Memory B cell (primary cell): ENCODE results near the gene DENND2A.
"Not testable (repeated sequence)": the region's sequence is repeated elsewhere in the genome, so short reads cannot be mapped to it uniquely, and the experiment has no call there.

Experiments
- ATAC-seq: fragments of 150-1000 bp; cut with Tn5 transposase; 2 replicates; pipeline ENCODE4 v1.10.0; 2021; ENCODE audit warnings: low read depth, mild to moderate bottlenecking, moderate library complexity
- DNase-seq, 2 donors: peaks; one replicate each; pipeline ENCODE4 v3.0.0; 2022; ENCODE audit warnings: low spot score in 2 of 2
- H3K27ac Mint-ChIP-seq: one replicate; pipeline ENCODE4 v1.8.0; 2022; ENCODE audit warnings: mild to moderate bottlenecking, moderate library complexity, mixed read lengths
- H3K27me3 Mint-ChIP-seq: one replicate; pipeline ENCODE4 v1.8.0; 2022; ENCODE audit warnings: mixed read lengths
- H3K36me3 Mint-ChIP-seq: one replicate; pipeline ENCODE4 v1.8.0; 2022; ENCODE audit warnings: mild to moderate bottlenecking, mixed read lengths
- H3K4me1 Mint-ChIP-seq: one replicate; pipeline ENCODE4 v1.8.0; 2022; ENCODE audit warnings: mixed read lengths
- H3K4me3 Mint-ChIP-seq: one replicate; pipeline ENCODE4 v1.8.0; 2022; ENCODE audit warnings: mild to moderate bottlenecking, moderate library complexity, mixed read lengths
- H3K9me3 Mint-ChIP-seq: one replicate; pipeline ENCODE4 v1.8.0; 2022; ENCODE audit warnings: mixed read lengths

Gene DENND2A

GRCh38 chr7:140557069-140557468, 83.5 kb downstream of the DENND2A start:
- no peak overlapping the region for H3K4me3 Mint-ChIP-seq
- DNase-seq: no peak
- H3K27me3 Mint-ChIP-seq: peaks cover 3% of the 10 kb centered on the region
- no peaks in the 10 kb centered on the region for H3K36me3 Mint-ChIP-seq
- no peak for ATAC-seq
- H3K9me3 Mint-ChIP-seq: no peaks in the 10 kb centered on the region
- no peaks in the 10 kb centered on the region for H3K4me1 Mint-ChIP-seq
- no peak overlapping the region for H3K27ac Mint-ChIP-seq

- not testable (repeated sequence) for H3K36me3 Mint-ChIP-seq, H3K27me3 Mint-ChIP-seq, ATAC-seq, H3K27ac Mint-ChIP-seq, H3K4me3 Mint-ChIP-seq, H3K9me3 Mint-ChIP-seq, H3K4me1 Mint-ChIP-seq, DNase-seq
Observed at GRCh38 chr7:140553236-140553635, 87.4 kb downstream of the DENND2A start.

- no peaks in the 10 kb centered on the region for H3K27me3 Mint-ChIP-seq
- H3K27ac Mint-ChIP-seq: no peak overlapping the region
- no peaks in the 10 kb centered on the region for H3K4me1 Mint-ChIP-seq
- no peak for DNase-seq
- H3K36me3 Mint-ChIP-seq: no peaks in the 10 kb centered on the region
- no peak overlapping the region for H3K4me3 Mint-ChIP-seq
- ATAC-seq: no peak
- no peaks in the 10 kb centered on the region for H3K9me3 Mint-ChIP-seq
Observed at GRCh38 chr7:140552240-140552679, 88.4 kb downstream of the DENND2A start.

GRCh38 chr7:140551355-140552239, 89.0 kb downstream of the DENND2A start:
- no peak overlapping the region for H3K4me3 Mint-ChIP-seq
- no peaks in the 10 kb centered on the region for H3K4me1 Mint-ChIP-seq
- peaks cover 1% of the 10 kb centered on the region for H3K27me3 Mint-ChIP-seq
- H3K36me3 Mint-ChIP-seq: no peaks in the 10 kb centered on the region
- no peaks in the 10 kb centered on the region for H3K9me3 Mint-ChIP-seq
- DNase-seq (no peak), ATAC-seq (no peak)
- no peak overlapping the region for H3K27ac Mint-ChIP-seq

GRCh38 chr7:140546947-140547346, 93.7 kb downstream of the DENND2A start:
- Mint-ChIP-seq H3K27ac (no peak overlapping the region), H3K27me3 (peaks cover 5% of the 10 kb centered on the region), H3K4me1 (peaks cover 3% of the 10 kb centered on the region), H3K9me3 (no peaks in the 10 kb centered on the region), H3K4me3 (no peak overlapping the region), H3K36me3 (no peaks in the 10 kb centered on the region)
- no peak for DNase-seq
- ATAC-seq: no peak

- ATAC-seq: no peak
- DNase-seq: no peak
- Mint-ChIP-seq H3K27ac (no peak overlapping the region), H3K36me3 (no peaks in the 10 kb centered on the region), H3K4me1 (peaks cover 4% of the 10 kb centered on the region), H3K27me3 (peaks cover 5% of the 10 kb centered on the region), H3K9me3 (no peaks in the 10 kb centered on the region), H3K4me3 (no peak overlapping the region)
Observed at GRCh38 chr7:140544388-140544826, 96.2 kb downstream of the DENND2A start.

- Mint-ChIP-seq H3K4me1 (peaks cover 12% of the 10 kb centered on the region), H3K27me3 (peaks cover 5% of the 10 kb centered on the region), H3K27ac (no peak overlapping the region), H3K36me3 (no peaks in the 10 kb centered on the region), H3K9me3 (no peaks in the 10 kb centered on the region), H3K4me3 (no peak overlapping the region)
- no peak for DNase-seq
- ATAC-seq: no peak
Observed at GRCh38 chr7:140542228-140542603, 98.4 kb downstream of the DENND2A start.

GRCh38 chr7:140541513-140542227, 98.9 kb downstream of the DENND2A start:
- DNase-seq (no peak), ATAC-seq (no peak)
- H3K9me3 Mint-ChIP-seq: no peaks in the 10 kb centered on the region
- H3K4me1 Mint-ChIP-seq: peaks cover 12% of the 10 kb centered on the region
- H3K4me3 Mint-ChIP-seq: no peak overlapping the region
- H3K36me3 Mint-ChIP-seq: no peaks in the 10 kb centered on the region
- H3K27me3 Mint-ChIP-seq: peaks cover 3% of the 10 kb centered on the region
- H3K27ac Mint-ChIP-seq: no peak overlapping the region

GRCh38 chr7:140541176-140541512, 99.5 kb downstream of the DENND2A start:
- H3K27ac Mint-ChIP-seq: peak overlapping the region; percentile 33
- no peak overlapping the region for H3K4me3 Mint-ChIP-seq
- H3K4me1 Mint-ChIP-seq: peaks cover 12% of the 10 kb centered on the region
- peaks cover 3% of the 10 kb centered on the region for H3K27me3 Mint-ChIP-seq
- no peaks in the 10 kb centered on the region for H3K36me3 Mint-ChIP-seq
- ATAC-seq: no peak
- no peak for DNase-seq
- no peaks in the 10 kb centered on the region for H3K9me3 Mint-ChIP-seq

- DNase-seq (no peak), ATAC-seq (no peak)
- peaks cover 12% of the 10 kb centered on the region for H3K4me1 Mint-ChIP-seq
- no peak overlapping the region for H3K4me3 Mint-ChIP-seq
- H3K27ac Mint-ChIP-seq: peak overlapping the region; percentile 33
- H3K9me3 Mint-ChIP-seq: no peaks in the 10 kb centered on the region
- peaks cover 2% of the 10 kb centered on the region for H3K27me3 Mint-ChIP-seq
- no peaks in the 10 kb centered on the region for H3K36me3 Mint-ChIP-seq
Observed at GRCh38 chr7:140540136-140540777, 100.4 kb downstream of the DENND2A start.

- H3K9me3 Mint-ChIP-seq: no peaks in the 10 kb centered on the region
- ATAC-seq: no peak
- H3K27ac Mint-ChIP-seq: peak overlapping the region; percentile 92
Observed at GRCh38 chr7:140539461-140539860, 101.2 kb downstream of the DENND2A start.

GRCh38 chr7:140537750-140538482, 102.7 kb downstream of the DENND2A start:
- H3K36me3 Mint-ChIP-seq: no peaks in the 10 kb centered on the region
- H3K27ac Mint-ChIP-seq: peak overlapping the region; percentile 92
- H3K27me3 Mint-ChIP-seq: peaks cover 3% of the 10 kb centered on the region
- H3K9me3 Mint-ChIP-seq: no peaks in the 10 kb centered on the region
- DNase-seq: peak in 1 of 2 donors; percentile 31
- peak overlapping the region; percentile 11 for H3K4me3 Mint-ChIP-seq
- peak; percentile 86 for ATAC-seq
- H3K4me1 Mint-ChIP-seq: peaks cover 12% of the 10 kb centered on the region

More at GRCh38 chr7:140539461-140539860, 101.2 kb downstream of the DENND2A start:
- DNase-seq: no peak
- peaks cover 12% of the 10 kb centered on the region for H3K4me1 Mint-ChIP-seq
- H3K36me3 Mint-ChIP-seq: no peaks in the 10 kb centered on the region
- peaks cover 3% of the 10 kb centered on the region for H3K27me3 Mint-ChIP-seq
- H3K4me3 Mint-ChIP-seq: no peak overlapping the region

- Mint-ChIP-seq H3K27ac (peak overlapping the region; percentile 8), H3K4me1 (peaks cover 12% of the 10 kb centered on the region), H3K27me3 (peaks cover 4% of the 10 kb centered on the region), H3K9me3 (no peaks in the 10 kb centered on the region), H3K4me3 (no peak overlapping the region), H3K36me3 (no peaks in the 10 kb centered on the region)
- no peak for ATAC-seq
- no peak for DNase-seq
Observed at GRCh38 chr7:140534743-140535142, 105.9 kb downstream of the DENND2A start.
